HG03108 (cell line): Measurements from ENCODE around the gene EPS8L3.
"Not testable (repeated sequence)": the region's sequence is repeated elsewhere in the genome, so short reads cannot be mapped to it uniquely, and the experiment has no call there.

Experiments
- ATAC-seq: cut with Tn5 transposase; IDR thresholded peaks from one replicate; pipeline ENCODE4 v1.9.1; 2021; ENCODE audit warnings: moderate library complexity; ENCODE audit not compliant: unreplicated experiment

Gene EPS8L3

GRCh38 chr1:109765896-109766615, 2.3 kb upstream of the EPS8L3 start:
- no peak for ATAC-seq

- ATAC-seq: no peak
Observed at GRCh38 chr1:109765483-109765815, 1.7 kb upstream of the EPS8L3 start.

GRCh38 chr1:109764561-109765482, 1.1 kb upstream of the EPS8L3 start:
- ATAC-seq: no peak

- ATAC-seq: no peak
Observed at GRCh38 chr1:109762821-109763645, 690 bp downstream of the EPS8L3 start.

DNA sequence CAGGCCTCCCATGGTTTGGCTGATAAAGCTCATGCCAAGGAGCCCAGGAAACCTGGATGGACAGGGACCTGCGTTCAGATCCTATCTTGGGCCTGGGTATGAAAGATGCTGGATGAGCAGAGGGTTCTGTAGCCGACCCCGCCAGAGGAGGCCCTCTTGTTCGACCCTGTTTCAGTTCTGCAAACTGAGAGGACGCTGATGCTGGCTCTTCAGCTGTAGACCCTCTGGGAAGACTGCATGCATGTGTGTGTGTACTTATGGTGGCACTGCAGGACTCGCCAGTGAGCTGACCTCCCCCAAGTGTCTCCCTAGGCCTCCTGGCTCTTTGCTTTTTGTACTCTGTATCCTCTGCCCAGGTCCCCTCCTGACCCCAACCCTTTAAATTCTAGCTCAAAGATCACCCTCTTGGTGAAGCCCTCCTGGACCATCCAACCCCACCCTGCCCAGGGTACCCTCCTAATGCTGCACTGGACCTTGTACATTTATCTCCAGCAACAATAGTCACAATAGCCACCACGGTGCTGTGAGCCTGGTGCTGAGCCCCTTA, 1.6 kb downstream of the EPS8L3 start:
- ATAC-seq: no peak

- ATAC-seq: no peak
Observed at GRCh38 chr1:109761227-109762038, 2.3 kb downstream of the EPS8L3 start.

GRCh38 chr1:109760581-109761226, 3.0 kb downstream of the EPS8L3 start:
- ATAC-seq: no peak

- no peak for ATAC-seq
Observed at GRCh38 chr1:109759513-109760334, 4.0 kb downstream of the EPS8L3 start.

DNA sequence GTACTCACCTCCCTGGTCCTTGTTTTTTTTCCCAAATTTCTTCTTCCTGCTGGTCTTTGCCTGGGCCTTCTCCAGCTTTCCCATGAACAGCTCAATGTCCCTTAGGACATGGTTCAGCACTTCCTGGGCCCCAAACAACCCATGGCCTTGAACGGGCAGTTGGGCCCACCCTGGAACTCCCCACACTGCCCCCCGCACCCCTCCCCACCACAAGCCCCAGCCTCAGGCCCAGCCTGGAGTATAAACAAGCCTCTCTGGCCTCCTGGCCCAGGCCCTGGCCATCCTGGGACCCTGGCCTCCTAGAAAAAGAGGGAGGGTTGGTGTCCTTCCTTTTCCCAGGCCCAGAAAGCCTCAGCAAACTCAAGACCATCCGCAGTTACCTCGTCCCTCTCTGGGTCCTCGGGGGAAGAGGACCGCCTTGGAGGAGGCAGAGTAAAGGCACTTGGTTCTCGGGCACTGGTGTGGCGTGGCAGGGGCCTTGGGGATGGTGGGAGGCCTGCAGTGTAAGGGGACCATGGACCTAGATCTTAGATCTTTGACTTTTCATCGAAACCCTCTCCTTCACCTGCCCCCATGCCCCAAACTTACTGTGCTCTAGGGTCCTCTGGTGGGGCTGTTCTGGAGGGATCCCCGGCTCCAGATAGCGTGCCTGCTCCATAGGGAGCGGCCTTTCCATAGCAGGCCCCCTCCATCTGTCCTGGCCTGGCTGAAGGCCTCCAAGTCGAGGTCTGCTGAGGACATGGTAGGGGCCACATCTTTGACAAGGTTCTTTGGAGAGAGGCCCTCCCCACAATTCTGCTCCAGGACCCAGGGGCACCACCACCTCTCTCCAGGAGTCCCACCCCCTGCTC, 5.6 kb downstream of the EPS8L3 start:
- no peak for ATAC-seq

GRCh38 chr1:109756848-109757521, 6.7 kb downstream of the EPS8L3 start:
- ATAC-seq: no peak

GRCh38 chr1:109756325-109756724, 7.4 kb downstream of the EPS8L3 start:
- ATAC-seq: not testable (repeated sequence)

GRCh38 chr1:109754738-109755137, 9.0 kb downstream of the EPS8L3 start:
- ATAC-seq: no peak

DNA sequence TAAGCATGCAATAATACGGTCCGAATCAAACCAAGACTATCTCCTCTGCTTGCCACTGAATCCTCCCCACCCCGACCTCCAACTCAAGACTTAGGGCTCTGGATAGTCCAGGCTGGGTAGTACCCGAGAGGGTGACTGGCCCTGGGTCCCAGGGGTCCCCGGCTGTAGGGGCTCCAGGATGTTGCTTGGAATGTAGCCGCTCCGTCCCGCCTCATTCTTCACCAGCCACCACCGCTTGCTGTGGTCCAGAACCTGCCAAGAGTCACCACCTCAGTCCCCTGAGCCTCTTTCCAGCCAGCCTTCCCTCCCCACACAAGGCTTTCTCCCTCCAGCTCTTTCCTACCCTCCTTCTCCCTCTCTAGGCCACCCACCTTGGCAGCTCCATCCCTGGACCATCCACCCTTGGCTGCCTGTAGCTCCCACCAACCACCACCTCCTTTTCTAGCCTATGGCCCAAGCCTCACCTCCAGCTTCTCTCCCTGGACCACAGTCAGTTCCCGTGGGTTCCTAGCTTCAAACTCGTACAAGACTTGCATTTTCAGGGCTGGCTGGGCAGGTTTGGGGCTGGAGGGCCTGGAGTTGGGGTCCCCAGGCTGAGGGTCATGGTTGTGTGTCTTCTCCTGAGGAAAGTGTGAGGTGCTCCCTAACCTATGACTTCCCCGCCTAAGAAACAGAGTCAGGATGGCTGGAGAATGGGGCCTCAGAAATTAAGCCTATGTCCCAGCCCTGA, 12.0 kb downstream of the EPS8L3 start:
- no peak for ATAC-seq

GRCh38 chr1:109750920-109751319, 12.8 kb downstream of the EPS8L3 start:
- no peak for ATAC-seq

- no peak for ATAC-seq
Observed at GRCh38 chr1:109750241-109750882, 13.4 kb downstream of the EPS8L3 start.

- ATAC-seq: no peak
Observed at GRCh38 chr1:109749221-109749620, 14.5 kb downstream of the EPS8L3 start.
